Thoracic aorta (tissue), 2 donors: ENCODE results near the gene PSMD2. TPM values are rescaled to one million over a fixed set of nuclear protein-coding genes. Genes with fewer than 3 reads are reported as not detected.

Source experiments
- ATAC-seq: fragments of 150-250 bp; one replicate; pipeline ENCODE4 v1.8.0; 2017; ENCODE audit warnings: low read depth; ENCODE audit not compliant: insufficient number of reproducible peaks, low FRiP score
- DNase-seq: peaks from one replicate; pipeline ENCODE4 v3.0.0-alpha.2; 2020; ENCODE audit warnings: low spot score
- H3K27ac ChIP-seq, 2 donors: fragments of 200-600 bp; sonication (generic); 1 replicate in 1 of 2; 2 replicates in 1 of 2; pipeline ENCODE4 v1.5.1; 2016; ENCODE audit warnings: mild to moderate bottlenecking in 2 of 2, moderate library complexity in 2 of 2
- H3K27me3 ChIP-seq: fragments of 200-600 bp; sonication (generic); replicated peaks from 2 replicates; pipeline ENCODE4 v1.6.0; 2016; ENCODE audit warnings: mild to moderate bottlenecking; ENCODE audit not compliant: insufficient read depth
- H3K36me3 ChIP-seq: fragments of 200-600 bp; sonication (generic); one replicate; pipeline ENCODE4 v1.5.1; 2016
- H3K4me1 ChIP-seq, 2 donors: fragments of 200-600 bp; sonication (generic); 1 replicate in 1 of 2; 2 replicates in 1 of 2; pipeline versions ENCODE4 v1.5.1 to v1.6.0; 2016; ENCODE audit warnings: low read depth in 2 of 2, mild to moderate bottlenecking in 1 of 2; ENCODE audit not compliant: control insufficient read depth in 1 of 2
- H3K4me3 ChIP-seq: fragments of 200-600 bp; sonication (generic); 2 replicates; pipeline ENCODE4 v1.5.1; 2016; ENCODE audit warnings: mild to moderate bottlenecking
- H3K9me3 ChIP-seq: fragments of 200-600 bp; sonication (generic); 2 replicates; pipeline ENCODE4 v1.5.1; 2016
- CTCF ChIP-seq: fragments of 200-600 bp; sonication (generic); IDR thresholded peaks from one replicate; pipeline ENCODE4 v1.5.1; 2019; ENCODE audit warnings: antibody characterized with exemption
- total RNA-seq, 2 donors: library from RNA; depleted of rRNA; stranded (reverse); fragments of >200 nt; gene quantifications; one replicate each; pipeline versions ENCODE4 v1.1.0 to v1.2.3, GENCODE V29; 2016

PSMD2 gene
- total RNA-seq, 2 donors from 2014 or later: 160 to 213 TPM

GRCh38 chr3:184291738-184292445 is 7.1 kb upstream of the PSMD2 start:
- DNase-seq: no peak
- no peak for TF ChIP-seq CTCF
- no peaks in the 10 kb centered on the region for H3K9me3 ChIP-seq
- H3K36me3 ChIP-seq: no peaks in the 10 kb centered on the region
- H3K4me3 ChIP-seq: no peak overlapping the region
- H3K27ac ChIP-seq: no peak overlapping the region
- H3K27me3 ChIP-seq: no peaks in the 10 kb centered on the region
- H3K4me1 ChIP-seq: no peaks in the 10 kb centered on the region
- no peak for ATAC-seq

- H3K27ac ChIP-seq: no peak overlapping the region
- H3K9me3 ChIP-seq: no peaks in the 10 kb centered on the region
- TF ChIP-seq CTCF: no peak
- no peaks in the 10 kb centered on the region for H3K27me3 ChIP-seq
- ATAC-seq: no peak
- peaks cover 12 to 13% of the 10 kb centered on the region in 2 donors for H3K4me1 ChIP-seq
- no peak for DNase-seq
- no peaks in the 10 kb centered on the region for H3K36me3 ChIP-seq
- no peak overlapping the region for H3K4me3 ChIP-seq
These were observed 3.3 kb upstream of the PSMD2 start for GRCh38 chr3:184295771-184296170.

GRCh38 chr3:184296616-184297015 is 2.4 kb upstream of the PSMD2 start:
- Histone ChIP-seq H3K9me3 (no peaks in the 10 kb centered on the region), H3K36me3 (peaks cover 6% of the 10 kb centered on the region), H3K27me3 (no peaks in the 10 kb centered on the region), H3K27ac (no peak overlapping the region), H3K4me1 (peaks cover 13 to 17% of the 10 kb centered on the region in 2 donors), H3K4me3 (no peak overlapping the region)
- DNase-seq (no peak), ATAC-seq (no peak)
- no peak for TF ChIP-seq CTCF

- Histone ChIP-seq H3K36me3 (peaks cover 36% of the 10 kb centered on the region), H3K27me3 (no peaks in the 10 kb centered on the region), H3K27ac (peak overlapping the region; percentile 31 to 54), H3K4me3 (peak overlapping the region; percentile 92), H3K4me1 (peaks cover 13 to 17% of the 10 kb centered on the region in 2 donors), H3K9me3 (no peaks in the 10 kb centered on the region)
- no peak for TF ChIP-seq CTCF
- DNase-seq (no peak), ATAC-seq (peak; percentile 1)
These were observed 692 bp downstream of the PSMD2 start for GRCh38 chr3:184299488-184300377.

- Histone ChIP-seq H3K27me3 (no peaks in the 10 kb centered on the region), H3K4me1 (peaks cover 13 to 17% of the 10 kb centered on the region in 2 donors), H3K36me3 (peaks cover 36% of the 10 kb centered on the region), H3K9me3 (no peaks in the 10 kb centered on the region), H3K4me3 (peak overlapping the region; percentile 92), H3K27ac (no peak overlapping the region)
- ATAC-seq (no peak), DNase-seq (no peak)
- TF ChIP-seq CTCF: no peak
These were observed 1.3 kb downstream of the PSMD2 start for GRCh38 chr3:184300378-184300720.
